Measurements from ENCODE around the gene SEMA3F.

SEMA3F gene

GRCh38 chr3:50169232-50169832, 14.2 kb downstream of the SEMA3F start:
- TF ChIP-seq, protein P1, sequence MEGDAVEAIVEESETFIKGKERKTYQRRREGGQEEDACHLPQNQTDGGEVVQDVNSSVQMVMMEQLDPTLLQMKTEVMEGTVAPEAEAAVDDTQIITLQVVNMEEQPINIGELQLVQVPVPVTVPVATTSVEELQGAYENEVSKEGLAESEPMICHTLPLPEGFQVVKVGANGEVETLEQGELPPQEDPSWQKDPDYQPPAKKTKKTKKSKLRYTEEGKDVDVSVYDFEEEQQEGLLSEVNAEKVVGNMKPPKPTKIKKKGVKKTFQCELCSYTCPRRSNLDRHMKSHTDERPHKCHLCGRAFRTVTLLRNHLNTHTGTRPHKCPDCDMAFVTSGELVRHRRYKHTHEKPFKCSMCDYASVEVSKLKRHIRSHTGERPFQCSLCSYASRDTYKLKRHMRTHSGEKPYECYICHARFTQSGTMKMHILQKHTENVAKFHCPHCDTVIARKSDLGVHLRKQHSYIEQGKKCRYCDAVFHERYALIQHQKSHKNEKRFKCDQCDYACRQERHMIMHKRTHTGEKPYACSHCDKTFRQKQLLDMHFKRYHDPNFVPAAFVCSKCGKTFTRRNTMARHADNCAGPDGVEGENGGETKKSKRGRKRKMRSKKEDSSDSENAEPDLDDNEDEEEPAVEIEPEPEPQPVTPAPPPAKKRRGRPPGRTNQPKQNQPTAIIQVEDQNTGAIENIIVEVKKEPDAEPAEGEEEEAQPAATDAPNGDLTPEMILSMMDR (IDR thresholded peaks at IDR 0.05; ENCODE audit: low read length, missing control alignments), result no peak
- DNase-seq (ENCODE audit: low read depth), result no peak
- H3K4me3 ChIP-seq (replicated peaks; ENCODE audit: low read depth, low read length), result no peak overlapping the region

DNA sequence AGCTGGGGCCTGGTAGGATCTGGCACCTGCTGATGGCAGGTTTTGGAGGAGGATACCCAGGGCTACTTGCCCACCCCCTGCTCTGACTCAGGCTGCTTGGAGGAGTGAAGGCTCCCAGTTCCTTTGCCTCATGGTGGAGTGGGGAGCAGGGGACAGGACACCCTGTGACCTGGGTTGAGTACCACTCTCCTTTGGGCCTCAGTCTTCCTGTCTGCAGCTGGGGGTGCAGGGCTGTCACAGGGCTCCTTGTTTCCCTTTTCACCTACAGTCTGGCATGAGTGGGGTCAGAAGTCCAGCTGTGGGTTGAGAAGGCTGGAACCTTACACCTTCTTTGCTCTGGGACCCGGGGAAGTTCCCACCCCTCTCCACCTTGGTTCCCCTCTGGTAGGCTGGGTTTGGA, 14.7 kb downstream of the SEMA3F start:
- DNase-seq (ENCODE audit: low read depth), result no peak
- TF ChIP-seq, protein P1 (IDR thresholded peaks at IDR 0.05; ENCODE audit: low read length, missing control alignments), result no peak

DNA sequence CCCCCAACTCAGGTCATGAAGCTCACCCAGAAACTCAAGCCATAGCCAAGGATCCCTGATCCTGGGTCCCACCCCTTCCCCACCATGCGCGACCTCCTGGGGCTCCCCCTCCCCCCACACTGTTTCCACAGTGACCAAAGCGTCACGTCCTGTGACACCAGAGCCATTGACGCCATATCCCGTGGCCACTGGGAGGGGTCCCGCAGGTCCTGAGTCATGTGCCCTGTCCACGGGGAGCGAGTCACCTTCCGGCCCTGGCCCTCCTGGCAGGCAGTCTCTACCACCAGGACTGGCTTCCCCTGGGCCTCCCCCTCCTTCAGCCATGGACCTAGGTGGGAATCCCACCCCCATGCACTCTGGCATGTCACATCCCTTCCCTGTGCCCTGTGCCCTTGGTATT, 15.6 kb downstream of the SEMA3F start:
- DNase-seq (ENCODE audit: low read depth), result peak; percentile 90
- no peak overlapping the region for H3K4me3 ChIP-seq (replicated peaks; ENCODE audit: low read depth, low read length)
- TF ChIP-seq, protein P1 (IDR thresholded peaks at IDR 0.05; ENCODE audit: low read length, missing control alignments), result no peak

More for the DNA sequence above, 14.7 kb downstream of the SEMA3F start:
- no peak overlapping the region for H3K4me3 ChIP-seq (replicated peaks; ENCODE audit: low read depth, low read length)

- DNase-seq (ENCODE audit: low read depth), result no peak
- TF ChIP-seq, protein P1 (IDR thresholded peaks at IDR 0.05; ENCODE audit: low read length, missing control alignments), result no peak
- no peak overlapping the region for H3K4me3 ChIP-seq (replicated peaks; ENCODE audit: low read depth, low read length)
Observed at GRCh38 chr3:50171540-50172301, 16.6 kb downstream of the SEMA3F start.

DNA sequence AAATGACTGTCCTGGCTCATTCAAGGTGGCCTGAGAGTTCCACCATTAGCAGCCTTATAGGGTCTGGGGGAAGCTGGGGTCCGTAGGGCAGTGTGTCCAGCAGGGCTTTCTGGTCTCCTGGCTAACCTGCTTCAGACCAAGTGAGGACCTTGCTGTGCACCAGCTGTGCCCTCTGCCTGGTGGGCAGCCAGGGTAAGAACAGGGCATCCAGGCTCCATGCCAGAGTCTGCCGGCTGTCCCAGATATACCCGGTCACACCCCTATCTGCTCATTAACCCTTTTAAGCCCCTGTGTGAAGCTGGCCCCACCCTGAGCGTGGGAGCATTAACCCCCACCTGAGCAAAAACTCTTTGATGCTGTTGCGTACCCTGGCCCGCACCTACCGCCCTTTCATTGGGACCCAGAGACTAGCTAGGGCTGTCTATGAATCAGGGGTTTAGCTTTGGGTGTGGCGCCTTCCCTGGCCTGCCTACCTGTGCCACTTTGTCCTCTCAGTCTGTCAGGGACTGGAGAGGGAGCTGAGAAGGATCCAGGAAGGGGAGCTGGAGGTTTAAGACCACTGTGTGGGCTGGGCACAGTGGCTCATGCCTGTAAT, 17.6 kb downstream of the SEMA3F start:
- no peak overlapping the region for H3K4me3 ChIP-seq (replicated peaks; ENCODE audit: low read depth, low read length)
- TF ChIP-seq, protein P1 (IDR thresholded peaks at IDR 0.05; ENCODE audit: low read length, missing control alignments), result no peak
- DNase-seq (ENCODE audit: low read depth), result no peak

DNA sequence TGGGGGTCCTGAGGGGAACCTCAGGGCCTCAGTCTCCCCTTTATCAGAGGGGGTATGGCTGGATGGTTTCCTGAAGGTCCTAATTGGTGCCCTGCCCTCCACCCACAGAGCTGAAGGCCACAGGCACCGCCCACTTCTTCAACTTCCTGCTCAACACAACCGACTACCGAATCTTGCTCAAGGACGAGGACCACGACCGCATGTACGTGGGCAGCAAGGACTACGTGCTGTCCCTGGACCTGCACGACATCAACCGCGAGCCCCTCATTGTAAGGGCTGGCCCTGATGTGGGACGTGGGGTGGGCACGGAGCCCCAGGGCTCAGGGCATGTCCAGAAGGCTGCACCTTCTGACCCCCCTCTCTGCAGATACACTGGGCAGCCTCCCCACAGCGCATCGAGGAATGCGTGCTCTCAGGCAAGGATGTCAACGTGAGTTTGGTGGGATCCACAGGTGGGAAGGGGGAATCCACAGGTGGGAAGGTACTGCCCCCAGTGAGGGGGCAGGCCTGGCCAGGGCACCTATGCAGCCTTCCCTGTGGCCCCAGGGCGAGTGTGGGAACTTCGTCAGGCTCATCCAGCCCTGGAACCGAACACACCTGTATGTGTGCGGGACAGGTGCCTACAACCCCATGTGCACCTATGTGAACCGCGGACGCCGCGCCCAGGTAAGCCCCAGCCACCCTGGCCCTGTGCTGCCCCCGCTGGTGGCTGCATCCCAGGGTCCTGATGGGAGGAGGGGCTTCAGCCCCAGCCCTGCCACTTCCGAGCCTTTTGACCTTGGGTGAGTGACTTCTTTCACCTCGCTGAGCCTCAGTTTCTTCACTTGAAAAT, 18.8 kb downstream of the SEMA3F start:
- DNase-seq (ENCODE audit: low read depth), result no peak
- TF ChIP-seq, protein P1 (IDR thresholded peaks at IDR 0.05; ENCODE audit: low read length, missing control alignments), result no peak
- H3K4me3 ChIP-seq (replicated peaks; ENCODE audit: low read depth, low read length), result no peak overlapping the region

All from fibroblast of pulmonary artery (primary cell).